GM12878 (cell line): ENCODE data around the gene ENGASE. TPM values are rescaled to one million over a fixed set of nuclear protein-coding genes. Genes with fewer than 3 reads are reported as not detected.

Experiments used
- ATAC-seq: fragments of 200-7000 bp; cut with Tn5 transposase; 3 replicates; pipeline ENCODE4 v1.9.1; 2020; ENCODE audit warnings: mild to moderate bottlenecking, moderate library complexity
- BruUV-seq: library from RNA; stranded (reverse); fragments of 400-500 nt; replicated peaks from 2 replicates; lab custom pipeline; 2021; lab: Mats Ljungman, UMichigan
- CTCF ChIA-PET: fragments of 300-600 bp; sonication (Branson Sonifier 250); formaldehyde crosslinking; extraction: SDS; loops from one replicate; lab custom pipeline; 2021; ENCODE audit warnings: inconsistent platforms; lab: Yijun Ruan, JAX
- POLR2A ChIA-PET: fragments of 350-600 bp; formaldehyde crosslinking; extraction: SDS; loops from one replicate; lab custom pipeline; 2021; ENCODE audit warnings: inconsistent platforms; lab: Charles Lee
- RAD21 ChIA-PET: fragments of 300-600 bp; sonication (Branson Sonifier 250); formaldehyde crosslinking; loops from one replicate; lab custom pipeline; 2023; ENCODE audit warnings: antibody characterized with exemption; ENCODE audit not compliant: unreplicated experiment; lab: Charles Lee
- SMC1A ChIA-PET: fragments of 300-600 bp; sonication (Branson Sonifier 250); formaldehyde crosslinking; loops from one replicate; lab custom pipeline; 2023; ENCODE audit not compliant: unreplicated experiment, uncharacterized antibody; lab: Charles Lee
- DNase-seq: peaks from one replicate; pipeline ENCODE4 v3.0.0-alpha.2; 2011; ENCODE audit warnings: low read depth, low spot score
- FAIRE-seq: peaks from 3 replicates; lab custom pipeline; 2011; peaks lifted over from hg19 to GRCh38; lab: Jason Lieb, UNC
- H2AFZ ChIP-seq: 2 replicates; pipeline ENCODE4 v1.6.0; 2011; ENCODE audit warnings: low read depth, low read length, control low read depth; ENCODE audit not compliant: control insufficient read depth
- H3K27ac ChIP-seq: 2 replicates; pipeline ENCODE4 v1.5.1; 2011; ENCODE audit warnings: control low read depth; ENCODE audit not compliant: control insufficient read depth, insufficient read depth
- H3K27me3 ChIP-seq, 2 experiments: replicated peaks in 1 of 2; 2 replicates each; pipeline versions ENCODE4 v1.6.0 to v1.6.1; 2011; ENCODE audit warnings: low read length in 1 of 2; ENCODE audit not compliant: control insufficient read depth in 2 of 2, insufficient read depth in 2 of 2
- H3K36me3 ChIP-seq, 2 experiments: 2 replicates each; pipeline ENCODE4 v1.5.1; 2011; ENCODE audit warnings: low read length in 1 of 2; ENCODE audit not compliant: control insufficient read depth in 2 of 2, insufficient read depth in 2 of 2
- H3K4me1 ChIP-seq: 2 replicates; pipeline ENCODE4 v1.6.1; 2011; ENCODE audit warnings: mild to moderate bottlenecking, low read length, moderate library complexity, mixed read lengths; ENCODE audit not compliant: control insufficient read depth, insufficient read depth
- H3K4me2 ChIP-seq: 2 replicates; pipeline ENCODE4 v1.6.0; 2011; ENCODE audit warnings: control low read depth; ENCODE audit not compliant: control insufficient read depth, insufficient read depth
- H3K4me3 ChIP-seq: fragments of 200-600 bp; sonication (generic); 2 replicates; pipeline ENCODE4 v1.5.1; 2016
- H3K79me2 ChIP-seq: 2 replicates; pipeline ENCODE4 v1.6.0; 2011; ENCODE audit warnings: low read length; ENCODE audit not compliant: control insufficient read depth, insufficient read depth
- H3K9ac ChIP-seq: 2 replicates; pipeline ENCODE4 v1.8.0; 2011; ENCODE audit warnings: low read length, control low read depth, mixed read lengths; ENCODE audit not compliant: control insufficient read depth, insufficient read depth
- H3K9me3 ChIP-seq: replicated peaks from 3 replicates; pipeline ENCODE4 v1.5.1; 2011; ENCODE audit warnings: mild to moderate bottlenecking, low read length; ENCODE audit not compliant: control insufficient read depth, insufficient read depth
- H4K20me1 ChIP-seq: 2 replicates; pipeline ENCODE4 v1.6.0; 2011; ENCODE audit not compliant: control insufficient read depth, insufficient read depth
- ATF2 ChIP-seq: IDR thresholded peaks from 2 replicates; pipeline ENCODE4 v1.6.1; 2012; ENCODE audit warnings: low read length, inconsistent platforms
- BHLHE40 ChIP-seq, 2 experiments: fragments of 450-650 bp in 1 of 2; IDR thresholded peaks; 2 replicates each; pipeline ENCODE4 v1.6.1; 2011 to 2017; ENCODE audit warnings: low read depth in 2 of 2, borderline replicate concordance in 1 of 2, improper control_type of control experiment in 1 of 2, low read length in 1 of 2, mild to moderate bottlenecking in 1 of 2
- BRCA1 ChIP-seq: IDR thresholded peaks from 2 replicates; pipeline ENCODE4 v1.6.1; 2011; ENCODE audit warnings: low read depth, low read length, improper control_type of control experiment
- CHD2 ChIP-seq: IDR thresholded peaks from 2 replicates; pipeline ENCODE4 v1.6.1; 2011; ENCODE audit warnings: low read depth, low read length, improper control_type of control experiment, borderline replicate concordance
- CHD4 ChIP-seq: fragments of 200-600 bp; sonication (generic); IDR thresholded peaks from 2 replicates; pipeline ENCODE4 v1.6.1; 2016; ENCODE audit warnings: mild to moderate bottlenecking
- CREB1 ChIP-seq: IDR thresholded peaks from 2 replicates; pipeline ENCODE4 v1.6.1; 2012; ENCODE audit warnings: low read depth, mild to moderate bottlenecking, inconsistent platforms
- DPF2 ChIP-seq: fragments of 450-650 bp; IDR thresholded peaks from 2 replicates; pipeline ENCODE4 v1.6.1; 2017; ENCODE audit warnings: mild to moderate bottlenecking
- RB1 ChIP-seq: fragments of 450-650 bp; formaldehyde crosslinking; IDR thresholded peaks from 2 replicates; pipeline ENCODE4 v1.6.1; 2017; ENCODE audit warnings: mild to moderate bottlenecking, borderline replicate concordance
- RELA ChIP-seq: fragments of 450-650 bp; IDR thresholded peaks from 2 replicates; pipeline ENCODE4 v1.8.0; 2014; ENCODE audit warnings: borderline replicate concordance; ENCODE audit not compliant: partially characterized antibody
- RUNX3 ChIP-seq: IDR thresholded peaks from 2 replicates; pipeline ENCODE4 v1.6.1; 2012; ENCODE audit warnings: low read length, inconsistent platforms
- TARDBP ChIP-seq: IDR thresholded peaks from 2 replicates; pipeline ENCODE4 v1.6.1; 2016; ENCODE audit warnings: borderline replicate concordance
- TCF3 ChIP-seq: IDR thresholded peaks from 2 replicates; pipeline ENCODE4 v1.6.1; 2012; ENCODE audit warnings: low read depth, mild to moderate bottlenecking, low read length, borderline replicate concordance; ENCODE audit not compliant: insufficient read depth
- ZBTB4 ChIP-seq: fragments of 450-650 bp; formaldehyde crosslinking; IDR thresholded peaks from 2 replicates; pipeline ENCODE4 v1.4.0; 2022; ENCODE audit warnings: mild to moderate bottlenecking, moderate library complexity
- WGBS: methylation state at CpG from one replicate; pipeline ENCODE4 v1.1.6; 2016; ENCODE audit warnings: low lambda C conversion rate; ENCODE audit not compliant: insufficient replicate concordance, insufficient coverage; ENCODE audit errors: missing lambda C conversion rate; 5-methylcytosine and 5-hydroxymethylcytosine counted together
- in situ Hi-C: fragments of 300-500 bp; cut with MboI; formaldehyde crosslinking; loops from 9 replicates; pipeline ENCODE4 v1.14.3; 2018; ENCODE audit warnings: mixed read lengths
- intact Hi-C: fragments of 100-400 bp; cut with micrococcal nuclease; formaldehyde crosslinking; loops from one replicate; pipeline ENCODE4 v1.14.2; 2022; ENCODE audit not compliant: unreplicated experiment
- polyA plus RNA-seq, 11 experiments: library from polyadenylated mRNA; depleted of rRNA in 4 of 11; unstranded in 6 of 11; stranded (reverse) in 5 of 11; fragments of >200 nt; fragmentation: Nextera tagmentation in 4 of 11; fragmentation: Illumina TruSeq in 1 of 11; extraction: Ambion mirVana in 4 of 11; extraction: Trizol in 1 of 11; gene quantifications; 1 replicate in 1 of 11; 2 replicates in 10 of 11; pipeline versions ENCODE4 v1.2.1 to v1.2.3, GENCODE V29; 2011 to 2016; ENCODE audit warnings: inconsistent platforms in 2 of 11, missing spikeins in 2 of 11, low read depth in 1 of 11
- total RNA-seq, 4 experiments: library from RNA; depleted of rRNA in 3 of 4; stranded (reverse); fragments of >200 nt in 3 of 4; fragmentation: Illumina TruSeq in 1 of 4; extraction: Trizol in 1 of 4; gene quantifications; 2 replicates each; pipeline versions ENCODE4 v1.2.1 to v1.2.3, GENCODE V29; 2013 to 2021

Gene ENGASE
- total and polyA plus RNA-seq, 10 of the 15 experiments (the other 5 are each of a cell fraction or from before 2014, with no cell fraction given): 0.18 to 28.9 (median 10.5) TPM

GRCh38 chr17:79039886-79040285 is 34.7 kb upstream of the ENGASE start:
- BruUV-seq: no TSS peak
- intact Hi-C loops: no loop called here

More at GRCh38 chr17:79039886-79040285, 34.7 kb upstream of the ENGASE start:
- Histone ChIP-seq H3K4me2 (no peak overlapping the region), H3K27ac (no peak overlapping the region), H3K9me3 (no peaks in the 10 kb centered on the region), H3K9ac (no peak overlapping the region), H3K79me2 (no peaks in the 10 kb centered on the region), H2AFZ (no peak overlapping the region), H4K20me1 (no peaks in the 10 kb centered on the region; the same call in 1 of the 2 replicates), H3K4me1 (peaks cover 10% of the 10 kb centered on the region), H3K4me3 (no peak overlapping the region), H3K27me3 (no peaks in the 10 kb centered on the region), H3K36me3 (no peaks in the 10 kb centered on the region)
- DNase-seq (no peak), FAIRE-seq (no peak), ATAC-seq (no peak)
- in situ Hi-C loops: no loop called here
- SMC1A ChIA-PET: interaction anchor here (3.3 kb wide), 1 partner anchor 14 kb away, joined by 10 read pairs; no protein-coding TSS in a partner anchor
- POLR2A ChIA-PET: no interaction called here
- TF ChIP-seq RELA (no peak), CHD2 (no peak), DPF2 (no peak), BRCA1 (no peak), RB1 (no peak), CHD4 (no peak), RUNX3 (no peak), TCF3 (no peak), BHLHE40 (IDR thresholded peaks at IDR 0.05; ENCODE audit: borderline replicate concordance in 1 of 2, low read depth in 2 of 2, low read length in 1 of 2) (no peak), ZBTB4 (CRISPR knock-in tag) (no peak), CREB1 (no peak), TARDBP (no peak), ATF2 (no peak)
- RAD21 ChIA-PET: no interaction called here
- WGBS: 56% methylated on average over 6 of the region's 6 CpGs
- CTCF ChIA-PET: interaction anchor here (0.6 to 1.5 kb wide), 3 partner anchors 21 to 54 kb away, joined by 3 to 9 read pairs (median 5); no protein-coding TSS in a partner anchor
